Measurements from ENCODE around the gene SF3B4. TPM values are rescaled to one million over a fixed set of nuclear protein-coding genes. Genes with fewer than 3 reads are reported as not detected.
"Not testable (repeated sequence)": the region's sequence is repeated elsewhere in the genome, so short reads cannot be mapped to it uniquely, and the experiment has no call there.

The SF3B4 gene
- total and polyA plus RNA-seq, 2 donors: 16.8 to 54.0 TPM

DNA sequence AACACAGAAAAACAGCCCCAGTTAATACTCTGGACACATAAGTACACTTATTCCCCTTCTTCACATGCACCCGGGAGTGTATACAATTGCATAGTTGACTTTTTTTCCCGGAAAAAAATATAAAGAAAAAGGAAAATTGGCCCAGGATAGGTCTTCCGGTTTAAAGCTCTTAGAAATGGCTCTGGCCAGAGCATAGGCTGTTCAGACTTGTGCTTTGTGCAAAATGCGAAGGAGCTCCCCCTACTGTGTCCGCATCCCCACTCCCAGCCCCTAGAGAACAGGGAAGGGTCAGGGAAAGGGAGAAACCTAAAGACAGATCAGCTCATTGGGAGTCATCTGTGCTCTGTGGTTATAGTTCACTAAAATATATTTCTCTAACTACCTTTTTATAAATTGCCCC, 14.6 kb upstream of the SF3B4 start:
- no peak overlapping the region for H3K4me3 ChIP-seq (ENCODE audit: low read depth, low read length)
- H3K27ac ChIP-seq (ENCODE audit: low read depth): no peak overlapping the region
- H3K36me3 ChIP-seq (ENCODE audit: insufficient read depth): no peaks in the 10 kb centered on the region
- no peaks in the 10 kb centered on the region for H3K4me1 ChIP-seq (ENCODE audit: insufficient read depth)
- DNase-seq (ENCODE audit: extremely low spot score): no peak
- 19% methylated on average over 5 of the region's 5 CpGs for WGBS

DNA sequence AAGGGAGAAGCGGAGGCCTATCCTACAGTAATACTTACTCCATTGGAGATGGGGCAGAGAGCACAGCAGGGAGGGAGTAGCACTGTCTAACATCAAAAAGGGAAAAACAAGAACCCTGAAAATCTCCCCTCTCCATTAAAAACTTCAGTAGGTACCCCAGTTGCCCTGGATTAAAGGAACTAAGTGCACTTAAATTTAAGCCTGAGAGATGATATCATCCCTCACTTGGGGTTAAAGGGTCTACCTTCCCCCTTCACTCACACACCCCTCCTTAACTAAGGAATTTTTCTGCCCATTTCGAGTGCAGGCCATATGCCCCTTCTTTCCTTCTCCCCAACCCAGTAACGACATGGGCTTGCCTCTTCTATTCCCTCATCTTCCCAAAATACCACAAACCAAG, 12.8 kb upstream of the SF3B4 start:
- no peak overlapping the region for H3K27ac ChIP-seq (ENCODE audit: low read depth)
- H3K4me1 ChIP-seq (ENCODE audit: insufficient read depth): no peaks in the 10 kb centered on the region
- WGBS: 79% methylated on average over 3 of the region's 3 CpGs
- no peak overlapping the region for H3K4me3 ChIP-seq (ENCODE audit: low read depth, low read length)
- H3K36me3 ChIP-seq (ENCODE audit: insufficient read depth): no peaks in the 10 kb centered on the region
- no peak for DNase-seq (ENCODE audit: extremely low spot score)

DNA sequence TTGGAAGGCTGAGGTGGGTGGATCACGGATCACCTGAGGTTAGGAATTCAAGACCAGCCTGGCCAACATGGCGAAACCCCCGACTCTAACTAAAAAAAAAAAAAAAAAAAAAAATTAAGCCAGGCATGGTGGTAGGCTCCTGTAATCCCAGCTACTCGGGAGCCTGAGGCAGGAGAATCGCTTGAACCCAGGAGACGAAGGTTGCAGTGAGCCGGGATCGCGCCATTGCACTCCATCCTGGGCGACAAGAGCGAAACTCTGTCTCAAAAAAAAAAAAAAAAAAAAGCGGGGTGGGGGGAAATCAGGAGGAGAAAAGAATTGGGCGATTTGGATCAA, 11.0 kb upstream of the SF3B4 start:
- H3K4me3 ChIP-seq (ENCODE audit: low read depth, low read length): peak overlapping the region; percentile 28
- H3K4me1 ChIP-seq (ENCODE audit: insufficient read depth); DNase-seq (ENCODE audit: extremely low spot score); H3K36me3 ChIP-seq (ENCODE audit: insufficient read depth): not testable (repeated sequence)
- WGBS: 47% methylated on average over 13 of the region's 13 CpGs
- H3K27ac ChIP-seq (ENCODE audit: low read depth): peak overlapping the region; percentile 48

GRCh38 chr1:149937759-149938158, 10.2 kb upstream of the SF3B4 start:
- Histone ChIP-seq H3K4me1 (ENCODE audit: insufficient read depth) (no peaks in the 10 kb centered on the region), H3K36me3 (ENCODE audit: insufficient read depth) (no peaks in the 10 kb centered on the region), H3K4me3 (ENCODE audit: low read depth, low read length) (no peak overlapping the region), H3K27ac (ENCODE audit: low read depth) (no peak overlapping the region)
- no peak for DNase-seq (ENCODE audit: extremely low spot score)

GRCh38 chr1:149936992-149937705, 9.5 kb upstream of the SF3B4 start:
- H3K4me3 ChIP-seq (ENCODE audit: low read depth, low read length): peak overlapping the region; percentile 4
- no peaks in the 10 kb centered on the region for H3K36me3 ChIP-seq (ENCODE audit: insufficient read depth)
- peak overlapping the region; percentile 49 for H3K27ac ChIP-seq (ENCODE audit: low read depth)
- WGBS: 10% methylated on average over 8 of the region's 8 CpGs
- no peak for DNase-seq (ENCODE audit: extremely low spot score)
- H3K4me1 ChIP-seq (ENCODE audit: insufficient read depth): no peaks in the 10 kb centered on the region

- no peaks in the 10 kb centered on the region for H3K4me1 ChIP-seq (ENCODE audit: insufficient read depth)
- peak within 1 kb of the TSS; percentile 41 for H3K4me3 ChIP-seq (ENCODE audit: low read depth, low read length)
- WGBS: 14% methylated on average over 18 of the region's 18 CpGs
- no peak for DNase-seq (ENCODE audit: extremely low spot score)
- H3K36me3 ChIP-seq (ENCODE audit: insufficient read depth): no peaks in the 10 kb centered on the region
- peak within 1 kb of the TSS; percentile 49 for H3K27ac ChIP-seq (ENCODE audit: low read depth)
These were observed 8.8 kb upstream of the SF3B4 start, which contains the start of gene MTMR11 for GRCh38 chr1:149936170-149936991. Gene MTMR11 (minus strand): TSS chr1:149936879. CDS start chr1:149936647, 232 bp downstream.

GRCh38 chr1:149934356-149934755, 6.8 kb upstream of the SF3B4 start:
- H3K4me3 ChIP-seq (ENCODE audit: low read depth, low read length): no peak overlapping the region

DNA sequence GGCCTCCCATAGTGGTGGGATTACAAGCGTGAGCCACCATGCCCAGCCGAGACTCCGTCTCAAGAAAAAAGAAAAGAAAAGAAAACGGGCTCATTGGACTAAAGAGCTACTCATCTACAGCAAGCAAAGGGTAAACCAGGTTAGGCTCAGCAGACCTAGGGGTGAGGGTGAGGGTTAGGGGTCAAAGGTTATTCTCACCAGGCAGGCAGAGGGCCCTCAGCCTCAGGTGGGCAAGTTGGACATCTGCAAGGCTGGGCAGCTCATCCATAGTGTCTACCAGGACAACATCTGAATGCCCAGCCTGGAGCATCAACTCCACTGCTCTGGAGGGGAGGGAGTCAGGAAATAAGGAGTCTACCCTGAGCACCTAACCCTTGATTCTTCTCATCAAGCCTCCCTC, 5.6 kb upstream of the SF3B4 start:
- no peaks in the 10 kb centered on the region for H3K36me3 ChIP-seq (ENCODE audit: insufficient read depth)
- WGBS: 99% methylated on average over 4 of the region's 4 CpGs
- H3K27ac ChIP-seq (ENCODE audit: low read depth): no peak overlapping the region
- DNase-seq (ENCODE audit: extremely low spot score): no peak
- no peak overlapping the region for H3K4me3 ChIP-seq (ENCODE audit: low read depth, low read length)
- H3K4me1 ChIP-seq (ENCODE audit: insufficient read depth): peaks cover 2% of the 10 kb centered on the region

More at GRCh38 chr1:149934356-149934755, 6.8 kb upstream of the SF3B4 start:
- WGBS: 83% methylated on average over 2 of the region's 2 CpGs
- no peak overlapping the region for H3K27ac ChIP-seq (ENCODE audit: low read depth)
- no peaks in the 10 kb centered on the region for H3K4me1 ChIP-seq (ENCODE audit: insufficient read depth)
- no peak for DNase-seq (ENCODE audit: extremely low spot score)
- no peaks in the 10 kb centered on the region for H3K36me3 ChIP-seq (ENCODE audit: insufficient read depth)

GRCh38 chr1:149932474-149932873, 4.9 kb upstream of the SF3B4 start:
- H3K4me1 ChIP-seq (ENCODE audit: insufficient read depth): peaks cover 2% of the 10 kb centered on the region
- H3K4me3 ChIP-seq (ENCODE audit: low read depth, low read length): no peak overlapping the region
- 87% methylated on average over 8 of the region's 8 CpGs for WGBS

GRCh38 chr1:149931212-149931790, 3.7 kb upstream of the SF3B4 start:
- H3K4me1 ChIP-seq (ENCODE audit: insufficient read depth): peaks cover 2% of the 10 kb centered on the region
- WGBS: 81% methylated on average over 13 of the region's 13 CpGs
- no peaks in the 10 kb centered on the region for H3K36me3 ChIP-seq (ENCODE audit: insufficient read depth)
- no peak overlapping the region for H3K4me3 ChIP-seq (ENCODE audit: low read depth, low read length)
- no peak overlapping the region for H3K27ac ChIP-seq (ENCODE audit: low read depth)
- DNase-seq (ENCODE audit: extremely low spot score): no peak

More at GRCh38 chr1:149932474-149932873, 4.9 kb upstream of the SF3B4 start:
- H3K36me3 ChIP-seq (ENCODE audit: insufficient read depth): no peaks in the 10 kb centered on the region
- no peak for DNase-seq (ENCODE audit: extremely low spot score)
- no peak overlapping the region for H3K27ac ChIP-seq (ENCODE audit: low read depth)

DNA sequence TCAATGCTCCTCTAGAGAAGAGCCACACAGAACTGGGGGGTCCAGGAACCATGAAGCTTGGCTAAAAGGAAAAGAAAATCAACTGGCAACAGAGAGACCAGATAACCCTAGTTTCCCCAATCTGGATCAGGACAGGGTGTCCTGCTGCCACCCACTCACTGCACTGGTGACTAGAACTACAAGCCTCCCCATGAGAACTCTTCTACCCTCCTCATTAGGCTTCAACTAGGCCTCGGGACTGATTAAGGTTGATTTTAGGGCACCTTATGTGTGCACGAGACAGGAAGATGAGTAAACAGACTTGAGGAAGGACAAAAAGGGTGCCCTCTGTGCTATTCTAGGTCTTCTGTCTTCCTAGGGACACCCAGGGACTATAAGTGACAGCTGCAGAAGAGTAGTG, 2.3 kb upstream of the SF3B4 start:
- WGBS: 87% methylated on average over 2 of the region's 2 CpGs
- no peak for DNase-seq (ENCODE audit: extremely low spot score)
- peaks cover 2% of the 10 kb centered on the region for H3K36me3 ChIP-seq (ENCODE audit: insufficient read depth)
- peaks cover 2% of the 10 kb centered on the region for H3K4me1 ChIP-seq (ENCODE audit: insufficient read depth)
- no peak overlapping the region for H3K4me3 ChIP-seq (ENCODE audit: low read depth, low read length)
- no peak overlapping the region for H3K27ac ChIP-seq (ENCODE audit: low read depth)

GRCh38 chr1:149928401-149928724, 760 bp upstream of the SF3B4 start:
- H3K36me3 ChIP-seq (ENCODE audit: insufficient read depth): peaks cover 6% of the 10 kb centered on the region
- H3K4me3 ChIP-seq (ENCODE audit: low read depth, low read length): peak overlapping the region; percentile 77
- WGBS: 0% methylated on average over 1 of the region's 1 CpG
- DNase-seq (ENCODE audit: extremely low spot score): no peak
- H3K27ac ChIP-seq (ENCODE audit: low read depth): peak overlapping the region; percentile 86
- peaks cover 2% of the 10 kb centered on the region for H3K4me1 ChIP-seq (ENCODE audit: insufficient read depth)

GRCh38 chr1:149927056-149927562, 494 bp downstream of the SF3B4 start:
- H3K36me3 ChIP-seq (ENCODE audit: insufficient read depth): peaks cover 7% of the 10 kb centered on the region
- WGBS: 5% methylated on average over 10 of the region's 10 CpGs
- DNase-seq (ENCODE audit: extremely low spot score): no peak
- H3K4me3 ChIP-seq (ENCODE audit: low read depth, low read length): peak overlapping the region; percentile 77
- peaks cover 2% of the 10 kb centered on the region for H3K4me1 ChIP-seq (ENCODE audit: insufficient read depth)
- no peak overlapping the region for H3K27ac ChIP-seq (ENCODE audit: low read depth)

DNA sequence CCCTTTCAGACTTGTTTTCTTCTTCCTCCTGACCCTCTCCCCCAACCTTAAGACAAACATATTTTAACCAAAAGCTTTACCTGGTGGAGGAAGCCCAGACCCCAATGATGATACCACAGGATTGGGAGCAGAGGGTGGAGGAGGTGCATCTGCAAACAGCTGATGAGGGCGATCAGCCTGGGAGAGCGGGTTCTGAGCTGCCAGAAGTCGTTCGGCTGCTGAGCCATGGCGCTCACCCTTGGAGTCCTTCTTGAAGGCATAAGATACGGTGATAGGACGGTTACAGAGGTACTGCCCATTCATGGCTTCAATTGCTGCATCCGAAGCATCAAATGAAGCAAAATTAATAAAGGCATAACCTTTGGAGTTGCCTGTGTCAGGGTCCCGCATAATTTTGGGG, 1.3 kb downstream of the SF3B4 start:
- no peak for DNase-seq (ENCODE audit: extremely low spot score)
- no peak overlapping the region for H3K27ac ChIP-seq (ENCODE audit: low read depth)
- peaks cover 2% of the 10 kb centered on the region for H3K4me1 ChIP-seq (ENCODE audit: insufficient read depth)
- H3K4me3 ChIP-seq (ENCODE audit: low read depth, low read length): no peak overlapping the region
- H3K36me3 ChIP-seq (ENCODE audit: insufficient read depth): peaks cover 7% of the 10 kb centered on the region
- WGBS: 94% methylated on average over 9 of the region's 9 CpGs
